GM19324 (cell line): Measurements from ENCODE around the gene SLC39A8.
A peak's percentile ranks its signal among the peaks of the same experiment; 100 is the strongest.
"Not testable (repeated sequence)": the region's sequence is repeated elsewhere in the genome, so short reads cannot be mapped to it uniquely, and the experiment has no call there.

Experiments used
- ATAC-seq: cut with Tn5 transposase; IDR thresholded peaks from one replicate; pipeline ENCODE4 v1.9.1; 2021; ENCODE audit warnings: mild to moderate bottlenecking, moderate library complexity; ENCODE audit not compliant: unreplicated experiment, low FRiP score

SLC39A8 gene

DNA sequence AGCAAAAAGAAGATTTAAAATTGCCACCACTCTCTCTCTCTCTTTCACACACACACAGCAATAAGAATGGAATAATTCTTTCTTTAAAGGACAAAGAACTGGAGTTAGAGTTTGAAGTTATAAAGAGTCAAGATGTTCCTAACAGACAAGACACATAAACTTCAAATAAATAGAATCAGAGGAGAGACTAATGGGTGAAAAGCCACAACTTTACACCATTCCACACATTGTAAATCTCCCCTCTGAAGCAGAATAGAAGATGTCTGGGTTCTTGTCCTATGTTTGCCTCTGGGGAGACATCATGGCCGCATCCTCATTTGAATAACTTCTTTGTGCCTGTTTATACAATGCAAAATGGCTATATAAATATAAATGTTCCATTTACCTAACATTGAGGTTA lies 39.6 kb downstream of the SLC39A8 start:
- ATAC-seq, result no peak

DNA sequence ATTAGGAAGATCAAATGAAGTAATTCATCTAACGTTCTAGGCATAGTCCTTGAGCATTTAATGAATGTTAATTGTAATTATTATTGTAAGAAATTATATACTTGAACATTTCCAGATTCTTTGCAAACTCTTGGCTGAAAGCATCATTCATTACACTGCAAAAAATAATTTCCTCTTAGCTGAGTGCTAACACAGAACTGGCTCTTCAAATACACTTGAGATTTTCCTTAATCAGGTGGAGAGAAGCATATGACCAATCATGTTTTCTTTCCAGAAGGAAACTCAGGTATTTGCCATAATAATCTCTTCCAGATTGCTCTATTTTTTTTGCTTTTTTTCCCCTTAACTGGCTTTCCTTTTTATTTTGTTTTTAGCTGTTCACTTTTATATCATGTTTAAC lies 42.5 kb downstream of the SLC39A8 start:
- no peak for ATAC-seq

DNA sequence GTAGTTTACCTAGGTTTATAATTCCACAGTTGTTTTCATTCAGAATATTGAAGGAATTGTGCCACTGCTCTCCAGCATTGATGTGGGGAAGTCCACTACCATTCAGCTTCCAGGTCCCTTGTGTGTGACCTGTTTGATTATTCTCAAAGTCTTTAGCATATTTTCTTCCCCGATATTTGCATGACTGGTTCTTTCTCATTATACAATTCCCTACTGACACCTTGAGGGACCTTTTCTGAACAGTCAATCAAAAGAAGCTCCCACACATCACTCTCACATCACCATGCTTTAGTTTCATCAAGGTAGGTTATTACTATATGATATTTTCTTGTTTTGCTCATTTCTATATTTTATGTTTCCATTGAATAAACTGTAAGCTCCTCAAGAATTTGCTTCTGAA lies 44.1 kb downstream of the SLC39A8 start:
- no peak for ATAC-seq

DNA sequence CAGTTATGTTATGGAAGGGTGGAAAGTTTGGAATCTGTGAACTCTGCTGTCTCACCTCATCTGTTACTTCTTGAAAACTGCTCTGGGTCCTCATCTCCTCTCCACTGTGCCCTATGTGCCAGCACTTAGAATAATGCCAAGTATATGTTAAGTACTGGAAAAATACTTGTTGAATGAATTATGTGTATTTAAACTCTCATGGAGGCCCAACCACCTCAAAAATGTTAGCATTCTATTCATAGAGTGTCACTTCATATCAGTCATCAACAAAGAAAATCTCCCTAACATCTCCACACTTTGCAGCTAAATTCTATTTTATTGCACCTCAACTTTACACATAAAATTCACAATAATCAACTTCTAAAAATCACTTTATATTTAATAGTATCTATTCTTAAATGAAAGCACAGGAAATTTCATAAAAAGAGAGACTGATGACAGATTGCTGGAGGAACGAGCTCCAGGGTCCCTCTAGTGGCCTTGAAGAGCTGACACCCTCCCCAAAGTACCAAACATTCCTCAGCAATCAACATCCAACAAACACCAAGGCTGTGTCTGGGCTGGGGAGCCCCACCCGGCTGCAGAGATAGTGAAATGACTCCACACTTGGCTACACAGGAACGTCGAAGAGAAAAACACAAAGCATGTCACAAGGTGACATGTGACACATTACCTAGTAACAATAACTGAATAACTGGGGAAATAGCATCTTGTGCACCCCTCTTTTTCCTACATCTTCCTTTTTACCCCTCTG lies 45.8 kb downstream of the SLC39A8 start:
- ATAC-seq, result peak; percentile 62

DNA sequence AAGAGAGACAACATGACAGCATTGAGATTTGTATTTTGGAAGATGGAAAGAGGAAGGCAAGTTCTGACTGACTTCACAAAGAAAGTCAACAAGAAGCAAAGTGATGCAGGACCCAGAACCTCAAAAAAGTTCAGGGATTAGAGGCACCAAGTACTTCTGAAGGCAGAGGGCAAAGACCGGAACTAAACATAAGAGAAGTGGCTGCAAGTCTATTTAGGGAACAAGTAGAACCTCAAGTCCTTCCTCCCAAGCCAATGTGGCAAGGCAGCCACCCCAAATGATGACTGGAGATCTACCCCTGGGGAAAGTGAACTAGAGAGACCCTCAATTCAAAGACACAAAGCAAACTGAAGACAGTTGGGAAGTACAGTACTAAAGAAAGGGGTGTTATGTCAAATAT lies 46.6 kb downstream of the SLC39A8 start:
- ATAC-seq, result no peak

DNA sequence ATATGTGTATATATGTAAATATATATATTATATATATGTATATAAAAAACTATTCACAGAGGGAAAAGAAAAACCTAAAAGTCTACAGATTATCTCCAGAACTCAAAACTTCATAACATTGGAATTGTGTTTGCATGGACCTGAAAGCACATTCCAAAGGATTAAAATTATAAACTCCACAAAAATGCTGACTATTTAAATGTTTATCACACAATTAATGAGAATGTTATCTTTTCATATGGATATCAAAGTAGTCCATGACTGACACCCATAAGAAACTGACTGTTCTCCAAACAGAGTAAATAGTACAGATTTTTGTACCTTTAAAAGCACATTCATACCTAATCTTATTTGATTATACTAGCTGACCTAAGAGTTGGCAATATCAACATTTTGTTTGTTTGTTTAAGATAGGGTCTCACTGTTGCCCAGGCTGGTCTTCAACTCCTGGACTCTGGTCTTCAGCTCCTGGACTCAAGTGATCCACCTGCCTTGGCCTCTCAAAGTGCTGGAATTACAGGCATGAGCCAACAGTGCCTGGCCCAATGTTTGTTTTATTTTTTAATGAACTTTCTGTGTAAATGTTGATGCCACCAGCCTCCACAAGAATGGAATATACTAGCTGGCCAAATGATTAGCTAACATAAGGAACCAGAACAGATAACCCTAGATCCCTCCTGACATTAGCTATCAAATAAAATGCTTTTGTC lies 50.0 kb downstream of the SLC39A8 start:
- no peak for ATAC-seq

DNA sequence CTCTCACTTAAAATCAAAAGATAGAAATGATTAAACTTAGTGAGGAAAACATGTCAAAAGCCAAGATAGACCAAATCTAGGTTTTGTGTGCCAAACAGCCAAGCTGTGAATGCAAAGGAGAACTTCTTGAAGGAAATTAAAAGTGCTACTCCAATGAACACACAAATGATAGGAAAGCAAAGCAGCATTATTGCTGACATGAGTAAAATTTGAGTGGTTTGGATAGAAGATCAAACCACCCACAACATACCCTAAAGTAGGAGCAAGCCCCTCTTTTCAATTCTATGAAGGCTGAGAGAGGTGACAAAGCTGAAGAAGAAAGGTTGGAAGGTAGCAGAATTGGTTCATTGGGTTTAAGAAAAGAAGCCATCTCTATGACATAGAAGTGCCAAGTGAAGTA lies 56.8 kb downstream of the SLC39A8 start:
- ATAC-seq, result no peak

DNA sequence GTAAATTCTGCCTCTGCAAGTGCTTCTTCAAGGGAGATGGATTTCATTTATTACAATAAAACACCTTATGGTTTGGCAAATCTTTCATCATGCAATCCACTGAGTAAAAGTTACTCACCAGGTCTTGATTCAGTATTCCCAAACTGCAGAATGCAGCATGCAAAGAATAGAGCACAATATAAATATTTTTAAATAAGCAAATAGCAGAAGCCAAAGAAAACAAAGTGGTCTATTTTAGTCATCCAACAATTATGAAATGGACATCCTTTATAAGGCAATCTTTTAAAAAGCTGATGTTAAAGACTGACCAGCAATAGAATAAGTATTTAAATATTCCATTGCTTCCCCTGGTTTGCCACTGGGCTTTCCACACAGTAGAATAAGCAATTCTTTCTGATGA lies 59.5 kb downstream of the SLC39A8 start:
- no peak for ATAC-seq

DNA sequence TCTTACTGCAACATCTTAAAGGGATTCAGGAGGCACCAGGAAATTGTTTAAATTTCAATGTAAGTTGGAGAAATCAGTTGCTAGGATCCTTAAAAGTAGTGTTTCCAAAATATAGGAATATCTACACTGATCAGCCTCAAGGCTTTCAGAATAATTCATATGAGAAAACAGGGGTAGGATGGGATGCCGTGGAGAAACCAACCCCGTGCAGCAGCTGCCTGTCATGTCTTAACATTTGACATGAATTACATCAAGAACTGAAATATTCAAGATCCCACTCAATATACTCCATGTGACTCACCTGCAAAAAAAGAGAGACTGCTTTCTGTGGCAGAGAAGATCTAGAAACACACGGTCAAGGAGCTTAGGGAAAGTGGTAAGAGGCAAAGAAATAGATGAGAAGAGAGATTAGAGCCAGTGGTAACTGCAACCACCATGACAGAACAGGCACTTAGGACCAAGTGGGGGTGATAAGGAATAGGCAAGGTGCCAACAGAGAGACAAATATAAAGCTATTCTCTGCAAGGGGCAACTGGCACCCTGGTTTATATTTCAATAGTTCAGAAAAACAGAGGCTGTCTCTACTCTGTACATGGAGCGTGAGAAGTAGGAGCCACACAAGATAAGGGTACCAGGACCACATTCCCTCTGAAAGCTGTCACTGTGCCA lies 64.0 kb downstream of the SLC39A8 start:
- no peak for ATAC-seq

DNA sequence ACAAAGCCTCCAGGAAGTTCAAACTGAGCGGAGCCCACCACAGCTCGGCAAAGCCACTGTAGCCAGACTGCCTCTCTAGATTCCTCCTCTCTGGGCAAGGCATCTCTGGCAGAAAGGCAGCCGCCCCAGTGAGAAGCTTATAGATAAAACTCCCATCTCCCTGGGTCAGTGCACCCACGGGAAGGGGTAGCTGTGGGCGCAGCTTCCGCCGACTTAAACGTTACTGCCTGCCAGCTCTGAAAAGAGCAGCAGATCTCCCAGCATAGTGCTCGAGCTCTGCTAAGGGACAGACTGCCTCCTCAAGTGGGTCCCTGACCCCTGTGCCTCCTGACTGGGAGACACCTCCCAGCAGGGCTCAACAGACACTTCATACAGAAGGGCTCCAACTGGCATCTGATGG lies 72.0 kb downstream of the SLC39A8 start:
- ATAC-seq, result not testable (repeated sequence)

DNA sequence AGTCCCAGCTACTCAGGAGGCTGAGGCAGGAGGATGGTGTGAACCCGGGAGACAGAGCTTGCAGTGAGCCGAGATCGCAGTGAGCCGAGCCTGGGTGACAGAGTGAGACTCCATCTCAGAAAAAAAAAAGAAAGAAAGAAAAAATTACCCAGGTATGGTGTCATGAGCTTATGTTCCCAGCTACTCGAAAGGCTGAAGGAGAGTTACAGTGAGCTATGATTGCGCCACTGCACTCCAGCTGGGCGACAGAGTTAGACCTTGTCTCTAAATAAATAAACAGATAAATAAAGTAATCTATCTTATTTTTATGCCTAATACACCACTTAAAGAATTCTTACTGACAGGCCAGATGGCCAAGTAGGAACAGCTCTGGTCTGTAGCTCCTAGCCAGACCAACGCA lies 73.0 kb downstream of the SLC39A8 start:
- ATAC-seq, result no peak

DNA sequence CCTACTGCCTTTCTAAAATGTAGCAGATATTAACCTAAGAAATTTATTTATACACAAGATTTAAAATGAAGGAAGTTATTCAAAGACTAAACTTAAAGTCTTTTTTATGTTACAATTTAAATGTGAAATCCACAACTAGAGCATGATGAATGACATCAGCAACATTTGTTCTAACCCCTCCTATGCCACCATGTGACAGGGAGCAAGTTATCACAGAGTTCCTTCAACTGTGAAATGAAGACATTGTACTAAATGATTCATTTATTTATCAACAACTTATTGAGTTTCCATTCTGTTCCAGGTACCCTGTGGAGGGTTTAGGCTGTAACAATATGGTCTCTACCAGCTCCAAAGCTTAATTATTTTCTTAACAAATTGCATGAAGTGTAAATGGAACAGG lies 76.9 kb downstream of the SLC39A8 start:
- ATAC-seq, result no peak

DNA sequence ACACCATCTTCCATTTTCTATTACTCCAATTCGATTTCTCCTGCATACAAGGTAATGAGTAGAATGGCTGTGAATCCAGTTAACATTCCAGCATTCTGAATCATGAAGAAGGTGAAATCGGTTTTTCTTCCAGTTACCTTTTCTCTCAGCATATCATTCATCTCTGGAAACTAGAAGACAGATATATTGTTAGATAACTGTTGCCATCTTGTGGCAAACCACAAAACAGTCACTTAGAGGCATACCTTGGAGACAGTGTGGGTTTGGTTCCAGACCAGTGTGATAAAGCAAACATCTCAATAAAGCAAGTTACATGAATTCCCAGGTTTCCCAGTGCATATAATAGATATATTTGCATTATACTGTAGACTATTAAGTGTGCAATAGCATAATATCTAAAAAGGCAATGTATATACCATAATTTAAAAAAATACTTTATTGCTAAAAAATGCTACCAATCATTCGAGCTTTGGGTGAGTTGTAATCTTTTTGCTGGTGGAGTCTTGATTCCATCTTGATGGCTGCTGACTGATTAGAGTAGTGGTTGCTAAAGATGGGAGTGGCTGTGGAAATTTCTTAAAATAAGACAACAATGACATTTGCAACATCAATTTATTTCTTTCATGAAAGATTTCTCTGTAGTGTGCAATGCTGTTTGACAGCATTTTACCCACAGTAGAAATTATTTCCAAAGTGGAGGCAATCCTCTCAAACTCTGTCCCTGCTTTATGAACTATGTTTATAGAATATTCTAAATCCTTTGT lies 82.1 kb downstream of the SLC39A8 start:
- ATAC-seq, result peak; percentile 59

DNA sequence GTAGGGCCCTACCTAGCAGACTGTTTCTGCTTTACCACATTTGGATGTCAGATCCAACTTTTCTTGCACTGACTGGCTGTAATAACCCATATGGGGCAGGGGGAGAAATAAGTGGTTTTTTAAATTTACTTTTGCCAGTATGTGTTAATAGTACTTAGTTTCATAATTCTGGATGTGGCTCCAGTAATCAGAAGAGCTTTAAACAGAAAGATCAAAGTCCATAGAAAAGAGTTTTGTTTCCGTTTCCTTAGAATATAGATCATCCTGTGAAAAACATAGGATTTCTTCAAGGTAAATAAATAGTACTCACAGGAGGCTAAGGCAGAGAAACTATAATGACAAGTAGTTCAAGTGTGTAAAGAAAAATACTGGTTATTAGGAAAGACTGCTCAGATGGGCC lies 85.6 kb downstream of the SLC39A8 start:
- ATAC-seq, result no peak

DNA sequence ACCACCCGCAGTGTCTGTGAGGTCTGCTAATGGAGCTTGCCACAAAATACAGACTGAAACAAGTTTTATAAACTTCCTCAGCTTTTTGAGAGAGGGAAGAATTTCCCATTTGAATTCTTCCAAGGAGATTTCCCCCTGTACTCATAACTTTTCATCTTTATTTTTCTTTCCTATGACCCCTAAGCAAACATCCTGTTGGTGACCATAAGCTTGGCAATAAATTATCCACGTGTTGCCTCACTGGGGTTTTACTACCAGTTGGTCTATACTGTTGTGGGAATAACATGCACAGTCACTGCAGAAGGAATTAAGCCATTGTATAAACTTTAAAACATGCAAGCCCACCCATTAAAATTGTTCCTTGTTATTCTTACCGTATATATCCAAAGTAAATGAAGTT lies 86.2 kb downstream of the SLC39A8 start:
- ATAC-seq, result no peak

DNA sequence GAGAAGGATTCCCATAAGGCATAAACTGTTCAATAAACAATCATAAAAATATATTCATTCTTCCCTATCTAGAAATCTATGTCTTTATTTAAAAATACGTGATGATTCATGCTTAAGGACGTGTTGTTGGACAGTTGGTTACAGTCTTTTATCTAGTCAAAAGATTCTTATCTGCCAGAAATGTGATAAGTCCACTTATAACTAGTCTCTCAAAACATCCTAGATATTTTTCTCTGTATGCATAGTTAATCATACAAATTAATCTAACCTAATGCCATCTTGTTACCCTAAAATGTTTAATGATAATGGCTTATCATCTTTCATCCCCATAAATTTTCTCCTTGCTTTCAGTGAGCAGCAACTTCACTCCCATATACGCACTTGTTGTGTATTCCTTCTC lies 89.0 kb downstream of the SLC39A8 start:
- no peak for ATAC-seq

DNA sequence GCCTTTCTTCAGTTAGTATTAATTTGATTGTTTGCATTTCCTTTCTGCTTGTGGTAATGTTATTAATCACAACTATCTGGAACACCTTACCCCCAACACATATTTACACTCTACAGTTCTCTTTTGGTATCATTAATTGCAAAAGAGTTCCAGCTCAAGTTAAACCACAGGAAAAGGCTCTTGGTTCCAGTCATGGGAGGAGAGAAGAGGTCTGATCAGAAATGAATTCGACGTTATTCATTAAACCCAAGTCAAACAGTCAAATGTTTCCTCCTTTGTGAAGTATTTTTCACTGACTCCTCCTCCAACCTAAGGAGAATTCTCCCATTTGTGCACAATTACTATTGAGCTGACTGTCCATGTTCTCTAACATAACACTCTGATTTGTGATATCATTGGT lies 91.4 kb downstream of the SLC39A8 start:
- no peak for ATAC-seq

DNA sequence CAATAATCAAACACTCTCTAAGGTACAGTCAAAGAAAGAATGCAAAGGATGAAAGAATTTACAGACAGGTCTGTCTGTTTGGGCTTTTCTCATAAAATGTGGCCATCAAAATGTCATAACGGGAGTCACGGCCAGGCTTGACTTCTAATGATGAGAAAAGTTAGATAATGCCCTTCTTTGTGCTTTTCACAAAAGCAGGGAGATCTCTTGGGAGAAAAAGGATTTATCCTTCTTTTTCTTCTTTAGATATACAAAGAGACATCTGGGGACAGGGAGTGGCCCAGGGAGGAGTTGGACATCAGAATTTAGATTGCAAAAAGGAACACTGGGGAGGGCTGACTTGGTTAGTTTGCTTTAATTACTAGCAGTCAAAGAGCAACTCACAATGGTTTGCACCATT lies 93.1 kb downstream of the SLC39A8 start:
- no peak for ATAC-seq

DNA sequence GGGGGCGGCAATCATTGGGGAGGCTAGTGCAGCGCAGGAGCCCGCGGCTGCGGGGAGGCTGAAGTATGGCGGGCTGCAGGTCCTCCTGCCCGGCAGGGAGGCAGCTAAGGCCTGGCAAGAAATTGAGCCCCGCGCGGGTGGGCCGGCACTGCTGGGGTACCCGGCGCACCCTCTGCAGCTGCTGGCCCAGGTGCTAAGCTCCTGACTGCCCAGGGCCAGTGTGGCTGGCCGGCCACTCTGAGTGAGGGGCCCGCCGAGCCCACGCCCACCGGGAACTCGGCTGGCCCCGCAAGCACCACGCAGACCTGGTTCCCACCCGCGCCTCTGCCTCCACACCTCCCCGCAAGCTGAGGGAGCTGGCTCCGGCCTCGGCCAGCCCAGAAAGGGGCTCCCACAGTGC lies 94.9 kb downstream of the SLC39A8 start:
- ATAC-seq, result no peak

DNA sequence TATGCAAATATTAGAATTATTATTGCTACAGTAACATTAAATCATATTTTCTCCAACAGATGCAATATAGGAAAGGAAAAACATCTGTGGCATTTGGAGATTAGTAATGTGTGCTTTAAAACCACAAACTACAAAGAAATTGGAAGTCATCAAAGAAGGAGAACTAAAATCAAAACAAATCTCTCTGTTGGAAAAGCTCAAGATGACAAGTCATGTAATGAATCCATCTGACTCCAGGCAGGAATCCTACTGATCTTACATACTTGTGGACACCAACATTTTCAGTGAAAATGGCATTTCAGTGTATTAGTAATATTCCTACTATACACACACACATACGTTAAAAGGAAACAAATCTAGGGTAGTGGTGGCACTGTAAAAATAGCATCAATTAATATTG lies 98.2 kb downstream of the SLC39A8 start:
- no peak for ATAC-seq

DNA sequence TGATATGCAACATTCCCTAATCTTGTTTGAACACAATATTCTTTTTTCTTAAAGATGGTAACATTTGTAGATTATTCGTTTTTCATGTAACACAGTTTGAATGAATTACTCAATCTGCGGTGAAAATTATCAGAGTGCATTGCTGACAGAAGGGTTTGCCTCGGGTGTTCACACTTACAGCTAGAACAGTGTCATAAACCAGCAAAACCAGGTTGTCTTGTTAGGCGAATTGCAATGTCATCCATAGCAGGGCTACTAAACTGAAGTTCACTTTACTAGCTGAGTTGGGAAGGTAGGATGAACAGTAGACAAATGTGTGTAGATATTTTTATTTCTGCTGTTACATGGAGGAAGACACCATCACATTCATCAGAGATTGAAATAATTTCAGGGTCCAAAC lies 98.9 kb downstream of the SLC39A8 start:
- ATAC-seq, result no peak
